Loucy (cell line): ENCODE measurements around the gene ACSF3.

Experiments used
- H2AFZ ChIP-seq: fragments of 200-600 bp; sonication (generic); 2 replicates; pipeline ENCODE4 v1.6.0; 2016; ENCODE audit warnings: antibody characterized with exemption, mild to moderate bottlenecking, low read length, moderate library complexity
- H3F3A ChIP-seq: fragments of 200-600 bp; 2 replicates; pipeline ENCODE4 v1.6.0; 2016; ENCODE audit warnings: antibody characterized with exemption, low read depth, mild to moderate bottlenecking
- H3K27me3 ChIP-seq: fragments of 200-600 bp; sonication (generic); 2 replicates; pipeline ENCODE4 v1.6.1; 2014; ENCODE audit warnings: low read length, mild to moderate bottlenecking; ENCODE audit not compliant: insufficient read depth, poor library complexity, severe bottlenecking
- H3K36me3 ChIP-seq: fragments of 200-600 bp; sonication (generic); 2 replicates; pipeline ENCODE4 v1.6.1; 2016; ENCODE audit warnings: low read length; ENCODE audit not compliant: insufficient read depth
- H3K4me1 ChIP-seq: fragments of 200-600 bp; sonication (generic); 2 replicates; pipeline ENCODE4 v1.5.1; 2014; ENCODE audit warnings: low read length, mild to moderate bottlenecking; ENCODE audit not compliant: insufficient read depth, poor library complexity, severe bottlenecking
- H3K4me2 ChIP-seq: fragments of 200-600 bp; sonication (generic); 2 replicates; pipeline ENCODE4 v1.6.0; 2014; ENCODE audit warnings: antibody characterized with exemption, low read length, low read depth, mild to moderate bottlenecking; ENCODE audit not compliant: poor library complexity, severe bottlenecking
- H3K4me3 ChIP-seq: fragments of 200-600 bp; sonication (generic); 2 replicates; pipeline ENCODE4 v1.5.1; 2014; ENCODE audit warnings: low read length, mild to moderate bottlenecking, mixed read lengths; ENCODE audit not compliant: poor library complexity, severe bottlenecking
- H3K79me2 ChIP-seq: fragments of 200-600 bp; sonication (generic); 2 replicates; pipeline ENCODE4 v1.6.1; 2014; ENCODE audit warnings: low read length; ENCODE audit not compliant: insufficient read depth
- H3K9ac ChIP-seq: fragments of 200-600 bp; sonication (generic); 2 replicates; pipeline ENCODE4 v1.6.0; 2014; ENCODE audit warnings: mild to moderate bottlenecking, low read depth, low read length, moderate library complexity; ENCODE audit not compliant: poor library complexity, severe bottlenecking
- H3K9me2 ChIP-seq: fragments of 200-600 bp; sonication (generic); replicated peaks from 2 replicates; pipeline ENCODE4 v1.6.1; 2016; ENCODE audit warnings: low read depth, low read length, mixed read lengths
- H3K9me3 ChIP-seq: fragments of 200-600 bp; sonication (generic); 2 replicates; pipeline ENCODE4 v1.6.1; 2014; ENCODE audit warnings: mild to moderate bottlenecking, antibody characterized with exemption, low read length, low read depth; ENCODE audit not compliant: insufficient read depth
- H4K20me1 ChIP-seq: fragments of 200-600 bp; sonication (generic); 2 replicates; pipeline ENCODE4 v1.6.0; 2014; ENCODE audit warnings: antibody characterized with exemption, low read length, mild to moderate bottlenecking; ENCODE audit not compliant: insufficient read depth, poor library complexity, severe bottlenecking
- CTCF ChIP-seq: fragments of 200-600 bp; sonication (generic); conservative IDR thresholded peaks from 2 replicates; pipeline ENCODE4 v1.5.1; 2014; ENCODE audit warnings: mild to moderate bottlenecking, antibody characterized with exemption, low read length
- EZH2phosphoT487 ChIP-seq: fragments of 200-600 bp; IDR thresholded peaks from 2 replicates; pipeline ENCODE4 v1.6.1; 2018; ENCODE audit warnings: antibody characterized with exemption, mild to moderate bottlenecking, moderate library complexity, borderline replicate concordance

The ACSF3 gene

GRCh38 chr16:89076159-89076558, 17.5 kb upstream of the ACSF3 start:
- Histone ChIP-seq H3K9me2 (no peaks in the 10 kb centered on the region), H3K79me2 (no peaks in the 10 kb centered on the region), H4K20me1 (no peaks in the 10 kb centered on the region), H3K36me3 (no peaks in the 10 kb centered on the region), H3K9me3 (no peaks in the 10 kb centered on the region; the same call in 1 of the 2 replicates), H3K9ac (no peak overlapping the region), H3F3A (no peaks in the 10 kb centered on the region), H3K27me3 (no peaks in the 10 kb centered on the region), H3K4me1 (no peaks in the 10 kb centered on the region), H2AFZ (no peak overlapping the region), H3K4me3 (no peak overlapping the region), H3K4me2 (no peak overlapping the region)
- TF ChIP-seq CTCF, result no peak
- TF ChIP-seq EZH2phosphoT487, result no peak

GRCh38 chr16:89077076-89077475, 16.6 kb upstream of the ACSF3 start:
- Histone ChIP-seq H3K79me2 (no peaks in the 10 kb centered on the region), H3K9me3 (no peaks in the 10 kb centered on the region; the same call in 1 of the 2 replicates), H3K9me2 (no peaks in the 10 kb centered on the region), H4K20me1 (no peaks in the 10 kb centered on the region), H3K27me3 (no peaks in the 10 kb centered on the region), H2AFZ (no peak overlapping the region), H3K4me3 (no peak overlapping the region), H3K4me1 (no peaks in the 10 kb centered on the region), H3K9ac (no peak overlapping the region), H3F3A (no peaks in the 10 kb centered on the region), H3K36me3 (no peaks in the 10 kb centered on the region), H3K4me2 (no peak overlapping the region)
- TF ChIP-seq EZH2phosphoT487 (no peak), CTCF (no peak)

GRCh38 chr16:89078172-89078571, 15.5 kb upstream of the ACSF3 start:
- H3K4me1 ChIP-seq, result no peaks in the 10 kb centered on the region
- H2AFZ ChIP-seq, result no peak overlapping the region
- no peaks in the 10 kb centered on the region for H4K20me1 ChIP-seq
- no peaks in the 10 kb centered on the region; the same call in 1 of the 2 replicates for H3K9me3 ChIP-seq
- no peaks in the 10 kb centered on the region for H3K27me3 ChIP-seq
- TF ChIP-seq EZH2phosphoT487 (no peak), CTCF (no peak)
- no peak overlapping the region for H3K9ac ChIP-seq
- no peak overlapping the region for H3K4me2 ChIP-seq
- no peaks in the 10 kb centered on the region for H3K36me3 ChIP-seq
- H3K9me2 ChIP-seq, result no peaks in the 10 kb centered on the region
- no peak overlapping the region for H3K4me3 ChIP-seq
- no peaks in the 10 kb centered on the region for H3F3A ChIP-seq
- no peaks in the 10 kb centered on the region for H3K79me2 ChIP-seq
